H1 (cell line): Measurements from ENCODE around the gene GNS. TPM values are rescaled to one million over a fixed set of nuclear protein-coding genes. Genes with fewer than 3 reads are reported as not detected.

ENCODE experiments used
- GTF2F1 ChIP-seq: IDR thresholded peaks from 2 replicates; pipeline ENCODE4 v1.6.1; 2012; ENCODE audit warnings: low read depth, low read length, improper control_type of control experiment, borderline replicate concordance
- KDM1A ChIP-seq: fragments of 200-600, 300-600 bp; sonication (generic); IDR thresholded peaks from 2 replicates; pipeline ENCODE4 v1.7.1; 2016; ENCODE audit warnings: mild to moderate bottlenecking, low read length, borderline replicate concordance
- POLR2AphosphoS5 ChIP-seq: IDR thresholded peaks from 2 replicates; pipeline ENCODE4 v1.6.1; 2011; ENCODE audit warnings: low read depth, low read length
- SP4 ChIP-seq: IDR thresholded peaks from 2 replicates; pipeline ENCODE4 v1.6.1; 2012; ENCODE audit warnings: low read length, inconsistent platforms
- polyA plus RNA-seq, 7 experiments: library from polyadenylated mRNA; depleted of rRNA in 3 of 7; stranded (reverse) in 5 of 7; unstranded in 2 of 7; fragments of >200 nt in 5 of 7; fragments of 200-250 nt in 2 of 7; gene quantifications; 1 replicate in 5 of 7; 2 replicates in 1 of 7; 4 replicates in 1 of 7; pipeline versions ENCODE4 v1.2.1 to v1.2.3, GENCODE V29; 2011 to 2013; ENCODE audit warnings: missing spikeins in 2 of 7, mixed read lengths in 2 of 7
- total RNA-seq: library from RNA; stranded (reverse); fragmentation: NEBNext Ultra II Directional; extraction: Animal tissue kit (Norgen Biotek cat#: 25700); gene quantifications from 2 replicates; pipeline ENCODE4 v1.2.1, GENCODE V29; 2021
- TF ChIP-seq, protein P1 (sequence below): fragments of 300-600 bp; sonication (generic); IDR thresholded peaks from 2 replicates; pipeline ENCODE4 v1.7.1; 2012; ENCODE audit warnings: low read length, moderate library complexity, mild to moderate bottlenecking, inconsistent platforms; ENCODE audit not compliant: insufficient replicate concordance
- TF ChIP-seq, protein P2 (sequence below), 3 experiments: IDR thresholded peaks; 1 replicate in 2 of 3; 2 replicates in 1 of 3; pipeline versions ENCODE4 v1.5.1 to v1.6.1; 2011; ENCODE audit warnings: low read length in 3 of 3, mild to moderate bottlenecking in 3 of 3, inconsistent platforms in 2 of 3, low read depth in 1 of 3, moderate library complexity in 1 of 3; ENCODE audit not compliant: insufficient read depth in 1 of 3; ENCODE audit errors: control extremely low read depth in 1 of 3

GNS gene
- total and polyA plus RNA-seq, 2 of the 8 experiments (the other 6 are each of a cell fraction or from before 2014, with no cell fraction given), result 16.0 to 28.5 TPM

DNA sequence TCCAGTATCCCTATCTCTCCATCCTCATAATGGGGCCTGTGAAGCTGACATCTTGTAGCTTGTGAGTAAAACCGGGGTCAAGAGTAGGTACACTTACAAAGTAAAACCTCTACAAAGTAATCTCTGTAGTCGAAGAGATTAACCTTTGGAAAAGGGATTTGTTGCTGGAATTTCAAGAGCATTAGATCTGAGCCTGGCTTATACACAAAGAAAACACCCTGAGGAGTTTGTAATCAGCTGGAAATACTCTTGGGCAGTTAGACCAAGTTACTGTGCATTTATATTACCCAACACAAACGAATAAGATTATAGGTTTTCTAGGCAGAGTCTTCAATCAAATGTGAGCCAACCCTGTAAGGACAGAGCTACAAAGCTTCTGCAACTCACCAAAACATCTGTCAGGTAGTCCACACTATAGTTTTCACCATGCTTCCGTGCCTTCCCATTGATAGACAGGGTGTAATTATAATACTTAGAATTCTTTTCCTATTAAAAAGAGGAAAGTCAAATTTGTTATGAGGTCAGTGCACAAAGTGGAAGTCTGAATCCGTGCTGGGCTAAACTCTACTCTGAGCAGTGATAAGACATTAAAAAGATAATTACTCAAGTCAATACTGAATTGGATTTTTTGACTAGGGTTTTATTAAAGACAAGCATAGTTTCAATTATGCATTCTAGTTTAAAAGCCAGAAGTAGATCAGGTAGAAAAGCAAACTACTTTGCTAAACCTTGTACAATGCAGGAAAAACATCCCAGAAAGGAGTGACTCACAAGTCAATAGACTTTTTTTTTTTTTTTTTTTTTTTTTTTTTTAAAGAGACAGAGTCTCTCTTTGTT lies 14.6 kb downstream of the GNS start (continued):
- TF ChIP-seq, protein P1, sequence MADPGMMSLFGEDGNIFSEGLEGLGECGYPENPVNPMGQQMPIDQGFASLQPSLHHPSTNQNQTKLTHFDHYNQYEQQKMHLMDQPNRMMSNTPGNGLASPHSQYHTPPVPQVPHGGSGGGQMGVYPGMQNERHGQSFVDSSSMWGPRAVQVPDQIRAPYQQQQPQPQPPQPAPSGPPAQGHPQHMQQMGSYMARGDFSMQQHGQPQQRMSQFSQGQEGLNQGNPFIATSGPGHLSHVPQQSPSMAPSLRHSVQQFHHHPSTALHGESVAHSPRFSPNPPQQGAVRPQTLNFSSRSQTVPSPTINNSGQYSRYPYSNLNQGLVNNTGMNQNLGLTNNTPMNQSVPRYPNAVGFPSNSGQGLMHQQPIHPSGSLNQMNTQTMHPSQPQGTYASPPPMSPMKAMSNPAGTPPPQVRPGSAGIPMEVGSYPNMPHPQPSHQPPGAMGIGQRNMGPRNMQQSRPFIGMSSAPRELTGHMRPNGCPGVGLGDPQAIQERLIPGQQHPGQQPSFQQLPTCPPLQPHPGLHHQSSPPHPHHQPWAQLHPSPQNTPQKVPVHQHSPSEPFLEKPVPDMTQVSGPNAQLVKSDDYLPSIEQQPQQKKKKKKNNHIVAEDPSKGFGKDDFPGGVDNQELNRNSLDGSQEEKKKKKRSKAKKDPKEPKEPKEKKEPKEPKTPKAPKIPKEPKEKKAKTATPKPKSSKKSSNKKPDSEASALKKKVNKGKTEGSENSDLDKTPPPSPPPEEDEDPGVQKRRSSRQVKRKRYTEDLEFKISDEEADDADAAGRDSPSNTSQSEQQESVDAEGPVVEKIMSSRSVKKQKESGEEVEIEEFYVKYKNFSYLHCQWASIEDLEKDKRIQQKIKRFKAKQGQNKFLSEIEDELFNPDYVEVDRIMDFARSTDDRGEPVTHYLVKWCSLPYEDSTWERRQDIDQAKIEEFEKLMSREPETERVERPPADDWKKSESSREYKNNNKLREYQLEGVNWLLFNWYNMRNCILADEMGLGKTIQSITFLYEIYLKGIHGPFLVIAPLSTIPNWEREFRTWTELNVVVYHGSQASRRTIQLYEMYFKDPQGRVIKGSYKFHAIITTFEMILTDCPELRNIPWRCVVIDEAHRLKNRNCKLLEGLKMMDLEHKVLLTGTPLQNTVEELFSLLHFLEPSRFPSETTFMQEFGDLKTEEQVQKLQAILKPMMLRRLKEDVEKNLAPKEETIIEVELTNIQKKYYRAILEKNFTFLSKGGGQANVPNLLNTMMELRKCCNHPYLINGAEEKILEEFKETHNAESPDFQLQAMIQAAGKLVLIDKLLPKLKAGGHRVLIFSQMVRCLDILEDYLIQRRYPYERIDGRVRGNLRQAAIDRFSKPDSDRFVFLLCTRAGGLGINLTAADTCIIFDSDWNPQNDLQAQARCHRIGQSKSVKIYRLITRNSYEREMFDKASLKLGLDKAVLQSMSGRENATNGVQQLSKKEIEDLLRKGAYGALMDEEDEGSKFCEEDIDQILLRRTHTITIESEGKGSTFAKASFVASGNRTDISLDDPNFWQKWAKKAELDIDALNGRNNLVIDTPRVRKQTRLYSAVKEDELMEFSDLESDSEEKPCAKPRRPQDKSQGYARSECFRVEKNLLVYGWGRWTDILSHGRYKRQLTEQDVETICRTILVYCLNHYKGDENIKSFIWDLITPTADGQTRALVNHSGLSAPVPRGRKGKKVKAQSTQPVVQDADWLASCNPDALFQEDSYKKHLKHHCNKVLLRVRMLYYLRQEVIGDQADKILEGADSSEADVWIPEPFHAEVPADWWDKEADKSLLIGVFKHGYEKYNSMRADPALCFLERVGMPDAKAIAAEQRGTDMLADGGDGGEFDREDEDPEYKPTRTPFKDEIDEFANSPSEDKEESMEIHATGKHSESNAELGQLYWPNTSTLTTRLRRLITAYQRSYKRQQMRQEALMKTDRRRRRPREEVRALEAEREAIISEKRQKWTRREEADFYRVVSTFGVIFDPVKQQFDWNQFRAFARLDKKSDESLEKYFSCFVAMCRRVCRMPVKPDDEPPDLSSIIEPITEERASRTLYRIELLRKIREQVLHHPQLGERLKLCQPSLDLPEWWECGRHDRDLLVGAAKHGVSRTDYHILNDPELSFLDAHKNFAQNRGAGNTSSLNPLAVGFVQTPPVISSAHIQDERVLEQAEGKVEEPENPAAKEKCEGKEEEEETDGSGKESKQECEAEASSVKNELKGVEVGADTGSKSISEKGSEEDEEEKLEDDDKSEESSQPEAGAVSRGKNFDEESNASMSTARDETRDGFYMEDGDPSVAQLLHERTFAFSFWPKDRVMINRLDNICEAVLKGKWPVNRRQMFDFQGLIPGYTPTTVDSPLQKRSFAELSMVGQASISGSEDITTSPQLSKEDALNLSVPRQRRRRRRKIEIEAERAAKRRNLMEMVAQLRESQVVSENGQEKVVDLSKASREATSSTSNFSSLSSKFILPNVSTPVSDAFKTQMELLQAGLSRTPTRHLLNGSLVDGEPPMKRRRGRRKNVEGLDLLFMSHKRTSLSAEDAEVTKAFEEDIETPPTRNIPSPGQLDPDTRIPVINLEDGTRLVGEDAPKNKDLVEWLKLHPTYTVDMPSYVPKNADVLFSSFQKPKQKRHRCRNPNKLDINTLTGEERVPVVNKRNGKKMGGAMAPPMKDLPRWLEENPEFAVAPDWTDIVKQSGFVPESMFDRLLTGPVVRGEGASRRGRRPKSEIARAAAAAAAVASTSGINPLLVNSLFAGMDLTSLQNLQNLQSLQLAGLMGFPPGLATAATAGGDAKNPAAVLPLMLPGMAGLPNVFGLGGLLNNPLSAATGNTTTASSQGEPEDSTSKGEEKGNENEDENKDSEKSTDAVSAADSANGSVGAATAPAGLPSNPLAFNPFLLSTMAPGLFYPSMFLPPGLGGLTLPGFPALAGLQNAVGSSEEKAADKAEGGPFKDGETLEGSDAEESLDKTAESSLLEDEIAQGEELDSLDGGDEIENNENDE, result no peak
- TF ChIP-seq POLR2AphosphoS5, result no peak
- TF ChIP-seq SP4, result no peak
- no peak for TF ChIP-seq GTF2F1
- TF ChIP-seq, protein P2, sequence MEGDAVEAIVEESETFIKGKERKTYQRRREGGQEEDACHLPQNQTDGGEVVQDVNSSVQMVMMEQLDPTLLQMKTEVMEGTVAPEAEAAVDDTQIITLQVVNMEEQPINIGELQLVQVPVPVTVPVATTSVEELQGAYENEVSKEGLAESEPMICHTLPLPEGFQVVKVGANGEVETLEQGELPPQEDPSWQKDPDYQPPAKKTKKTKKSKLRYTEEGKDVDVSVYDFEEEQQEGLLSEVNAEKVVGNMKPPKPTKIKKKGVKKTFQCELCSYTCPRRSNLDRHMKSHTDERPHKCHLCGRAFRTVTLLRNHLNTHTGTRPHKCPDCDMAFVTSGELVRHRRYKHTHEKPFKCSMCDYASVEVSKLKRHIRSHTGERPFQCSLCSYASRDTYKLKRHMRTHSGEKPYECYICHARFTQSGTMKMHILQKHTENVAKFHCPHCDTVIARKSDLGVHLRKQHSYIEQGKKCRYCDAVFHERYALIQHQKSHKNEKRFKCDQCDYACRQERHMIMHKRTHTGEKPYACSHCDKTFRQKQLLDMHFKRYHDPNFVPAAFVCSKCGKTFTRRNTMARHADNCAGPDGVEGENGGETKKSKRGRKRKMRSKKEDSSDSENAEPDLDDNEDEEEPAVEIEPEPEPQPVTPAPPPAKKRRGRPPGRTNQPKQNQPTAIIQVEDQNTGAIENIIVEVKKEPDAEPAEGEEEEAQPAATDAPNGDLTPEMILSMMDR (IDR thresholded peaks at IDR 0.05; ENCODE audit: control extremely low read depth in 1 of 3, insufficient read depth in 1 of 3, low read depth in 1 of 3, low read length in 3 of 3), result no peak
- TF ChIP-seq KDM1A, result no peak
- TF ChIP-seq, all 59 proteins: peak for 0
